OCI-LY7 (cell line): ENCODE results near the gene DCP2. TPM values are rescaled to one million over a fixed set of nuclear protein-coding genes. Genes with fewer than 3 reads are reported as not detected.

Experiments
- BruUV-seq: library from RNA; stranded (reverse); fragments of 400-500 nt; replicated peaks from 2 replicates; lab custom pipeline; 2021; lab: Mats Ljungman, UMichigan
- CTCF ChIA-PET: fragments of 300-600 bp; sonication (Branson Sonifier 250); formaldehyde crosslinking; loops from one replicate; lab custom pipeline; 2022; ENCODE audit warnings: antibody characterized with exemption; ENCODE audit not compliant: unreplicated experiment; lab: Charles Lee
- POLR2A ChIA-PET: fragments of 300-600 bp; sonication (Branson Sonifier 250); formaldehyde crosslinking; loops from one replicate; lab custom pipeline; 2022; ENCODE audit warnings: antibody characterized with exemption; lab: Charles Lee
- DNase-seq: peaks from one replicate; pipeline ENCODE4 v3.0.0-alpha.2; 2015; ENCODE audit warnings: low spot score
- H2AFZ ChIP-seq: fragments of 200-600 bp; sonication (generic), shearing (Covaris generic); 2 replicates; pipeline ENCODE4 v1.6.1; 2014; ENCODE audit warnings: mild to moderate bottlenecking, antibody characterized with exemption, low read length, moderate library complexity
- H3K27ac ChIP-seq: fragments of 200-600 bp; sonication (generic); 2 replicates; pipeline ENCODE4 v1.5.1; 2014; ENCODE audit warnings: mixed run types, low read depth, mild to moderate bottlenecking, moderate library complexity, low read length, inconsistent platforms; ENCODE audit not compliant: poor library complexity, severe bottlenecking
- H3K36me3 ChIP-seq: fragments of 200-600 bp; sonication (generic); 2 replicates; pipeline ENCODE4 v1.6.1; 2014; ENCODE audit warnings: mild to moderate bottlenecking, antibody characterized with exemption, low read length, moderate library complexity, mixed read lengths; ENCODE audit not compliant: insufficient read depth
- H3K4me1 ChIP-seq: fragments of 200-600 bp; sonication (generic); 2 replicates; pipeline ENCODE4 v1.5.1; 2014; ENCODE audit warnings: mild to moderate bottlenecking, low read length; ENCODE audit not compliant: insufficient read depth, poor library complexity, severe bottlenecking
- H3K4me2 ChIP-seq: fragments of 200-600 bp; sonication (generic); 2 replicates; pipeline ENCODE4 v1.6.1; 2014; ENCODE audit warnings: mild to moderate bottlenecking, low read length
- H3K4me3 ChIP-seq: fragments of 200-600 bp; sonication (generic); 2 replicates; pipeline ENCODE4 v1.5.1; 2014; ENCODE audit warnings: mild to moderate bottlenecking, low read depth, low read length; ENCODE audit not compliant: poor library complexity, severe bottlenecking
- H3K79me2 ChIP-seq: fragments of 200-600 bp; sonication (generic); 2 replicates; pipeline ENCODE4 v1.6.1; 2016; ENCODE audit warnings: low read depth, mild to moderate bottlenecking, low read length, moderate library complexity, mixed read lengths; ENCODE audit not compliant: insufficient read depth
- H3K9me2 ChIP-seq: fragments of 200-600 bp; sonication (generic); 2 replicates; pipeline ENCODE4 v1.6.1; 2016; ENCODE audit warnings: mild to moderate bottlenecking, low read length, mixed read lengths; ENCODE audit not compliant: insufficient read depth
- H3K9me3 ChIP-seq: fragments of 200-600 bp; sonication (generic); 2 replicates; pipeline ENCODE4 v1.6.1; 2014; ENCODE audit warnings: mild to moderate bottlenecking, mixed run types, low read length, mixed read lengths
- H4K20me1 ChIP-seq: fragments of 200-600 bp; sonication (generic); 2 replicates; pipeline ENCODE4 v1.6.1; 2014; ENCODE audit warnings: mild to moderate bottlenecking, antibody characterized with exemption, low read length, moderate library complexity, mixed read lengths; ENCODE audit not compliant: insufficient read depth
- CTCF ChIP-seq: fragments of 200-600 bp; sonication (generic); conservative IDR thresholded peaks from 2 replicates; pipeline ENCODE4 v1.5.1; 2014; ENCODE audit warnings: mild to moderate bottlenecking, antibody characterized with exemption, low read length, moderate library complexity, mixed read lengths
- EZH2phosphoT487 ChIP-seq: fragments of 200-600 bp; sonication (generic); IDR thresholded peaks from 2 replicates; pipeline ENCODE4 v1.6.1; 2018; ENCODE audit warnings: low read depth, borderline replicate concordance, mild to moderate bottlenecking, mixed run types, antibody characterized with exemption, low read length, moderate library complexity, mixed read lengths
- intact Hi-C: fragments of 100-400 bp; cut with micrococcal nuclease; formaldehyde crosslinking; loops from one replicate; pipeline ENCODE4 v1.10.0; 2022; ENCODE audit not compliant: unreplicated experiment
- total RNA-seq, 2 experiments: library from RNA; depleted of rRNA in 1 of 2; stranded (reverse); fragments of >200 nt in 1 of 2; shearing (Covaris generic) in 1 of 2; gene quantifications; 2 replicates each; pipeline ENCODE4 v1.2.3, GENCODE V29; 2014 to 2022

DCP2 gene
- total RNA-seq, 2 experiments from 2014 or later, result 81.3 to 139 TPM

DNA sequence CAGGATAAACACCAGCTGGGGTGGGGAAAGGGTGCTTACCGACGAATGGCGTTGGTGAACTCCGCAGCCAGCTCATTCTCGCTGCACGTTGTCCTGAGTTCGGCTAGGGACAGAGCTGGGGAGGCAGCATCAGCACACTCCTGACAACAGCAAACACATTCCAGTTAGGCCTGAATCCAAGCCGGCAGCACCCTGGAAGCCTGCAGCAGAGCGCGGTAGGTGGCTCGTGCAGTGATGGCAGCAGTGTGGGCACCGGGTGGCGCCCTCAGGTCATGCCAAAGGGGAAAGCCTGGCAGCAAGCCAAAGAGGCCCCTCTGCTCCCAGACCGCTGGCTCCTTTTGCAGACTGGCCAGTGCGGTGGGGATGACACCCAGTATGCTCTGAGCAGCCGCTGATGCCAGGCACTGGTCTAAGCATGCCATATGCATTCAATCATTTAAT lies 66.9 kb downstream of the DCP2 start:
- H3K9me3 ChIP-seq, result no peaks in the 10 kb centered on the region
- CTCF ChIA-PET, result no interaction called here
- no peaks in the 10 kb centered on the region for H3K36me3 ChIP-seq
- H3K9me2 ChIP-seq, result no peaks in the 10 kb centered on the region
- DNase-seq, result peak; percentile 37
- H3K27ac ChIP-seq, result no peak overlapping the region
- no peaks in the 10 kb centered on the region for H4K20me1 ChIP-seq
- peak; percentile 67 for TF ChIP-seq CTCF
- TF ChIP-seq EZH2phosphoT487, result no peak
- no peak overlapping the region for H3K4me2 ChIP-seq
- no TSS peak for BruUV-seq
- H3K4me3 ChIP-seq, result no peak overlapping the region
- peaks cover 18% of the 10 kb centered on the region for H3K4me1 ChIP-seq
- no peaks in the 10 kb centered on the region for H3K79me2 ChIP-seq
- intact Hi-C loops, result loop anchor here (1.0 kb wide), 2 partner anchors 287 to 563 kb away; no protein-coding TSS in a partner anchor
- POLR2A ChIA-PET, result interaction anchor here (1.4 kb wide), 1 partner anchor 287 kb away, joined by 3 read pairs; no protein-coding TSS in a partner anchor
- no peak overlapping the region for H2AFZ ChIP-seq

DNA sequence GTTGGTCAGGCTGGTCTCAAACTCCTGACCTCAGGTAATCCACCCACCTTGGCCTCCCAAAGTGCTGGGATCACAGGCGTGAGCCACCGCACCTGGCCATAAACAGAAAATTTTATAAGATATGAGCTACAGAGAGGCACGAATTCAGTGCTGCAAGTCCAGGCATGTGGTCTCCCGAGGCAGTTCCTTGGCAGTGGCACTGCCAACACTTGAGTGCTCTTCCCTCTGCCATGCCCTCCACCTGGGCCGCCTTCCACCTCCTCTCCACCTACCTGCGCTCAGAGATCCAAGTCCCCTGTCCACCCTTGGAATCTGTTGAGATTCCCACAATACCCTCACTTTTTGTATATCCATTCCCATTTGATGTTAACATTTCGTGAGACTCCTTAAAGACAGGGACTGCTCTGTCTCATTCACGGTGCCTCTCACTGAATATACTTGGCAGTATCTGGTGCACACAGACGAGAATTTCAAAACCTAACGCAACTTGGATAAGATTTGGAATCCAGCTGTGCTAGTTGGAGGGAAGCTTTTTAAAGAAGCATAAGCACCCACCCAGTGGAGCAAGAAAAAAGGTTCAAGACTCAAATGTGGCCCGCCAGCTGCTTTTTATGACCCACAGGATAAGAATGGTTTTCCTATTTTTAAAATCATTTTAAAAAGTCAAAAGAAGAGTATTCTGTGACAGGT lies 68.3 kb downstream of the DCP2 start:
- Histone ChIP-seq H3K36me3 (no peaks in the 10 kb centered on the region), H3K79me2 (no peaks in the 10 kb centered on the region), H3K27ac (no peak overlapping the region), H2AFZ (no peak overlapping the region), H3K9me2 (no peaks in the 10 kb centered on the region), H3K4me2 (no peak overlapping the region), H3K4me1 (peaks cover 23% of the 10 kb centered on the region), H3K9me3 (no peaks in the 10 kb centered on the region), H4K20me1 (no peaks in the 10 kb centered on the region), H3K4me3 (no peak overlapping the region)
- TF ChIP-seq CTCF, result no peak
- no peak for TF ChIP-seq EZH2phosphoT487
- POLR2A ChIA-PET, result no interaction called here
- intact Hi-C loops, result loop anchor here (5.0 kb wide), 1 partner anchor 467 kb away; the partner anchor contains the start of gene YTHDC2
- CTCF ChIA-PET, result no interaction called here
- BruUV-seq, result no TSS peak
- DNase-seq, result no peak

DNA sequence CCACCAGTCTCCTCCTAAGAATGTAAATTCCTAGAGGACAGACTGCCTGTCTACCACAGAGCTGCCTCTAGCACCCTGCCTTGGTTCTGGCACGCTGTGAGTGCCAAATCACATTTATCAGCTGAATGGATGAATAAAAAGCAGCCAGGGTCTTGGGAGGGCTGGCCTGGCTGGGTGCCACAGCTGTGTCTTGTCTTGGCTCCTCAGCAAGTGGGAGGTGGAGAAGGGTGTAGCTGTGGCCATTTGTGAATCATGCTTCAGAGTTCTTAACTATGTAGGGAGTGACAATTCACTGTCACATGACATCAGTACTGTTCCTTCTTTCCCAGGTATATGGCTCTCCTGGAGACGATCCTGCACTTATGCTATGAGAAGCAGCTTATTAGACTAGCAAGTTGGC lies 70.6 kb downstream of the DCP2 start:
- ChIA-PET POLR2A (interaction anchor here (0.8 to 1.6 kb wide), 6 partner anchors 10 to 524 kb away, joined by 3 to 4 read pairs (median 3); no protein-coding TSS in a partner anchor), CTCF (no interaction called here)
- Histone ChIP-seq H4K20me1 (no peaks in the 10 kb centered on the region), H3K9me2 (no peaks in the 10 kb centered on the region), H3K79me2 (no peaks in the 10 kb centered on the region), H2AFZ (peak overlapping the region; percentile 82; the same call in 1 of the 2 replicates), H3K9me3 (no peaks in the 10 kb centered on the region), H3K4me3 (peak overlapping the region; percentile 56), H3K4me2 (peak overlapping the region; percentile 66), H3K4me1 (peaks cover 23% of the 10 kb centered on the region), H3K27ac (peak overlapping the region; percentile 58), H3K36me3 (no peaks in the 10 kb centered on the region)
- no TSS peak for BruUV-seq
- intact Hi-C loops, result loop anchor here (5.0 kb wide), 1 partner anchor 465 kb away; the partner anchor contains the start of gene YTHDC2
- DNase-seq, result no peak
- TF ChIP-seq CTCF (no peak), EZH2phosphoT487 (no peak)
